Cerebellar nuclear complex (tissue), 1 donor: Measurements from ENCODE around the gene ZDHHC16.
"Not testable (repeated sequence)": the region's sequence is repeated elsewhere in the genome, so short reads cannot be mapped to it uniquely, and the experiment has no call there.

ENCODE experiments used
- DNase-seq, 2 experiments: peaks; one replicate each; lab custom pipeline; 2025; lab: John Stamatoyannopoulos, UW

Gene ZDHHC16

GRCh38 chr10:97445722-97446639 is at the start of gene ZDHHC16, which contains the start of gene EXOSC1:
TSS of gene ZDHHC16 (plus strand) at chr10:97446175. CDS start at chr10:97451676, 5,501 bp downstream.
TSS of gene EXOSC1 (minus strand) at chr10:97446006. CDS start at chr10:97445985, 21 bp downstream.
- peak; percentile 75 to 91 for DNase-seq

GRCh38 chr10:97399843-97400545 is 46.0 kb upstream of the ZDHHC16 start:
- DNase-seq = no peak

- peak; percentile 84 to 95 for DNase-seq
Measured at GRCh38 chr10:97400665-97401454, 45.1 kb upstream of the ZDHHC16 start, which contains the start of gene RRP12. TSS of gene RRP12 (minus strand) at chr10:97401340. CDS start at chr10:97401231, 109 bp downstream.

GRCh38 chr10:97401455-97401919 is 44.5 kb upstream of the ZDHHC16 start:
- DNase-seq = no peak

- no peak for DNase-seq
Measured at GRCh38 chr10:97404044-97404443, 41.9 kb upstream of the ZDHHC16 start.

- no peak for DNase-seq
Measured at GRCh38 chr10:97406064-97406463, 39.9 kb upstream of the ZDHHC16 start.

- not testable (repeated sequence) for DNase-seq
Measured at GRCh38 chr10:97406483-97406882, 39.5 kb upstream of the ZDHHC16 start.

GRCh38 chr10:97407211-97407951 is 38.6 kb upstream of the ZDHHC16 start:
- DNase-seq = peak; percentile 2 to 20

GRCh38 chr10:97407952-97408248 is 38.1 kb upstream of the ZDHHC16 start:
- no peak for DNase-seq

GRCh38 chr10:97408496-97408992 is 37.4 kb upstream of the ZDHHC16 start:
- no peak for DNase-seq

- DNase-seq = no peak
Measured at GRCh38 chr10:97411406-97411805, 34.6 kb upstream of the ZDHHC16 start.

- DNase-seq = no peak
Measured at GRCh38 chr10:97412891-97413304, 33.1 kb upstream of the ZDHHC16 start.

- no peak for DNase-seq
Measured at GRCh38 chr10:97416565-97416964, 29.4 kb upstream of the ZDHHC16 start.

- DNase-seq = not testable (repeated sequence)
Measured at GRCh38 chr10:97423757-97424098, 22.2 kb upstream of the ZDHHC16 start.

GRCh38 chr10:97425964-97426775 is 19.8 kb upstream of the ZDHHC16 start, which contains the start of gene PGAM1:
TSS of gene PGAM1 (plus strand) at chr10:97426191. CDS start at chr10:97426308, 117 bp downstream.
- DNase-seq = peak; percentile 43 to 54

- DNase-seq = no peak
Measured at GRCh38 chr10:97426776-97427570, 19.0 kb upstream of the ZDHHC16 start.

- DNase-seq = no peak
Measured at GRCh38 chr10:97427571-97428179, 18.3 kb upstream of the ZDHHC16 start.

GRCh38 chr10:97428572-97428981 is 17.4 kb upstream of the ZDHHC16 start:
- DNase-seq = no peak

GRCh38 chr10:97434055-97434454 is 11.9 kb upstream of the ZDHHC16 start:
- DNase-seq = no peak
